GM23338 (cell line): ENCODE results near the gene PACS1.

Source experiments
- CREB1 ChIP-seq: fragments of 250-450 bp; sonication (Bioruptor Pico); IDR thresholded peaks from 2 replicates; pipeline ENCODE4 v1.5.0; 2020; ENCODE audit warnings: low read depth, mild to moderate bottlenecking, moderate library complexity
- CTCF ChIP-seq, 2 experiments: fragments of 200-600 bp in 1 of 2; sonication (generic) in 1 of 2; conservative IDR thresholded peaks; 2 replicates each; pipeline versions ENCODE4 v1.5.1 to v1.6.1; 2016 to 2017; ENCODE audit warnings: antibody characterized with exemption in 2 of 2, low read depth in 2 of 2, mild to moderate bottlenecking in 2 of 2, moderate library complexity in 1 of 2
- ETS1 ChIP-seq: IDR thresholded peaks from 2 replicates; pipeline ENCODE4 v1.6.1; 2016; ENCODE audit warnings: antibody characterized with exemption
- EZH2 ChIP-seq: fragments of 200-600 bp; sonication (generic); IDR thresholded peaks from one replicate; pipeline ENCODE4 v1.8.0; 2017; ENCODE audit warnings: antibody characterized with exemption, mild to moderate bottlenecking, low read depth; ENCODE audit not compliant: unreplicated experiment
- EZH2phosphoT487 ChIP-seq: fragments of 200-600 bp; sonication (generic); IDR thresholded peaks from one replicate; pipeline ENCODE4 v1.8.1; 2018; ENCODE audit warnings: antibody characterized with exemption; ENCODE audit not compliant: unreplicated experiment
- POLR2AphosphoS5 ChIP-seq: IDR thresholded peaks from 2 replicates; pipeline ENCODE4 v1.6.1; 2016; ENCODE audit warnings: antibody characterized with exemption, low read depth
- REST ChIP-seq: IDR thresholded peaks from one replicate; pipeline ENCODE4 v1.6.1; 2018; ENCODE audit warnings: antibody characterized with exemption; ENCODE audit not compliant: unreplicated experiment
- STAT1 ChIP-seq: IDR thresholded peaks from one replicate; pipeline ENCODE4 v1.6.1; 2016; ENCODE audit warnings: antibody characterized with exemption; ENCODE audit not compliant: unreplicated experiment
- ZNF331 ChIP-seq: fragments of 250-450 bp; sonication (Bioruptor Pico); IDR thresholded peaks from 2 replicates; pipeline ENCODE4 v1.5.0; 2020; ENCODE audit warnings: low read depth, mild to moderate bottlenecking, moderate library complexity
- ZNF462 ChIP-seq: fragments of 250-450 bp; sonication (Bioruptor Pico); IDR thresholded peaks from 2 replicates; pipeline ENCODE4 v1.5.0; 2020; ENCODE audit warnings: mild to moderate bottlenecking, moderate library complexity

- TF ChIP-seq CTCF (conservative IDR thresholded peaks at IDR 0.05; ENCODE audit: low read depth in 2 of 2) (no peak), POLR2AphosphoS5 (no peak), EZH2phosphoT487 (no peak), REST (no peak), STAT1 (no peak), EZH2 (no peak), ETS1 (no peak), CREB1 (CRISPR knock-in tag) (no peak), ZNF462 (CRISPR knock-in tag) (no peak), ZNF331 (CRISPR knock-in tag) (no peak)
These were observed 134.3 kb downstream of the PACS1 start for GRCh38 chr11:66204412-66204811.
